ENCODE data around the gene SLC26A8.

GRCh38 chr6:36068586-36068985 lies 44.1 kb upstream of the SLC26A8 start:
- no peak for TF ChIP-seq CTCF (conservative IDR thresholded peaks at IDR 0.05)
- no peak for TF ChIP-seq EZH2 (IDR thresholded peaks at IDR 0.05; ENCODE audit: low read depth)
